Stimulated activated CD4-positive, alpha-beta T cell treated with anti-CD3 and anti-CD28 coated beads, Interleukin-15, amount 100 ng/mL, for 24 hours (primary cell): ENCODE data around the gene SPINK5.

ENCODE experiments used
- DNase-seq: peaks from one replicate; pipeline ENCODE4 v3.0.0-alpha.2; 2020

SPINK5 gene

GRCh38 chr5:148104226-148104625 is 40.4 kb downstream of the SPINK5 start:
- DNase-seq, result no peak

- no peak for DNase-seq
Observed at GRCh38 chr5:148107608-148108007, 43.8 kb downstream of the SPINK5 start.

- DNase-seq, result no peak
Observed at GRCh38 chr5:148113243-148113642, 49.5 kb downstream of the SPINK5 start.

- DNase-seq, result no peak
Observed at GRCh38 chr5:148120317-148120716, 56.5 kb downstream of the SPINK5 start.

- DNase-seq, result no peak
Observed at GRCh38 chr5:148125641-148126040, 61.9 kb downstream of the SPINK5 start.

GRCh38 chr5:148135091-148136048 is 71.6 kb downstream of the SPINK5 start:
- DNase-seq, result no peak

- no peak for DNase-seq
Observed at GRCh38 chr5:148140846-148141245, 77.1 kb downstream of the SPINK5 start.

- no peak for DNase-seq
Observed at GRCh38 chr5:148141645-148142044, 77.9 kb downstream of the SPINK5 start.

- DNase-seq, result no peak
Observed at GRCh38 chr5:148145916-148146315, 82.1 kb downstream of the SPINK5 start.

- DNase-seq, result no peak
Observed at GRCh38 chr5:148146487-148146886, 82.7 kb downstream of the SPINK5 start.

GRCh38 chr5:148147415-148147814 is 83.6 kb downstream of the SPINK5 start:
- DNase-seq, result no peak

GRCh38 chr5:148151872-148152271 is 88.1 kb downstream of the SPINK5 start:
- no peak for DNase-seq

GRCh38 chr5:148152781-148153180 is 89.0 kb downstream of the SPINK5 start:
- no peak for DNase-seq

- no peak for DNase-seq
Observed at GRCh38 chr5:148156609-148157008, 92.8 kb downstream of the SPINK5 start.

- DNase-seq, result no peak
Observed at GRCh38 chr5:148162038-148162437, 98.3 kb downstream of the SPINK5 start.

- no peak for DNase-seq
Observed at GRCh38 chr5:148163345-148163744, 99.6 kb downstream of the SPINK5 start.

- DNase-seq, result no peak
Observed at GRCh38 chr5:148166550-148167283, 102.9 kb downstream of the SPINK5 start.

GRCh38 chr5:148168246-148168645 is 104.5 kb downstream of the SPINK5 start, which contains the start of gene SPINK14:
Gene SPINK14, plus strand, starts transcription at chr5:148168546. Its CDS starts 1,187 bp downstream, at chr5:148169733.
- DNase-seq, result no peak

- no peak for DNase-seq
Observed at GRCh38 chr5:148172377-148172776, 108.6 kb downstream of the SPINK5 start.

GRCh38 chr5:148176480-148176879 is 112.7 kb downstream of the SPINK5 start:
- no peak for DNase-seq

- DNase-seq, result no peak
Observed at GRCh38 chr5:148177207-148177606, 113.4 kb downstream of the SPINK5 start.

- DNase-seq, result no peak
Observed at GRCh38 chr5:148179234-148179824, 115.5 kb downstream of the SPINK5 start.

GRCh38 chr5:148186248-148187003 is 122.6 kb downstream of the SPINK5 start:
- no peak for DNase-seq
